ENCODE data around the gene PAM. TPM values are rescaled to one million over a fixed set of nuclear protein-coding genes. Genes with fewer than 3 reads are reported as not detected.

Gene PAM
- total RNA-seq, 4 donors from 2014 or later, result 102 to 210 (median 172) TPM

GRCh38 chr5:102833146-102833545 lies 78.0 kb downstream of the PAM start:
- no peak overlapping the region for H3K4me3 ChIP-seq
- peaks cover 44 to 48% of the 10 kb centered on the region in 2 donors for H3K4me1 ChIP-seq
- in situ Hi-C loops (cut with MboI; ENCODE audit: low sequenced_read_pairs in 4 of 4), result no loop called here
- TF ChIP-seq CTCF (IDR thresholded peaks at IDR 0.05 in 4 of 5, conservative IDR thresholded peaks at IDR 0.05 in 1 of 5) (no peak), POLR2A (IDR thresholded peaks at IDR 0.05) (no peak)
- ATAC-seq (no peak), DNase-seq (no peak)
- intact Hi-C loops (cut with DNase I; ENCODE audit: low total_unique reads), result no loop called here
- H3K27ac ChIP-seq, result no peak overlapping the region
- no peaks in the 10 kb centered on the region for H3K36me3 ChIP-seq
- no peaks in the 10 kb centered on the region for H3K27me3 ChIP-seq
- no peaks in the 10 kb centered on the region for H3K9me3 ChIP-seq

GRCh38 chr5:102834438-102834964 lies 79.4 kb downstream of the PAM start:
- H3K4me1 ChIP-seq, result peaks cover 44 to 48% of the 10 kb centered on the region in 2 donors
- no peak overlapping the region for H3K4me3 ChIP-seq
- in situ Hi-C loops (cut with MboI; ENCODE audit: low sequenced_read_pairs in 4 of 4) (no loop called here), intact Hi-C loops (cut with DNase I; ENCODE audit: low total_unique reads) (no loop called here)
- no peak overlapping the region for H3K27ac ChIP-seq
- no peaks in the 10 kb centered on the region for H3K27me3 ChIP-seq
- TF ChIP-seq CTCF (IDR thresholded peaks at IDR 0.05 in 4 of 5, conservative IDR thresholded peaks at IDR 0.05 in 1 of 5) (no peak), POLR2A (IDR thresholded peaks at IDR 0.05) (no peak)
- no peaks in the 10 kb centered on the region for H3K9me3 ChIP-seq
- no peaks in the 10 kb centered on the region for H3K36me3 ChIP-seq
- ATAC-seq (no peak), DNase-seq (no peak)

GRCh38 chr5:102835717-102836116 lies 80.6 kb downstream of the PAM start:
- Histone ChIP-seq H3K4me1 (peaks cover 39 to 48% of the 10 kb centered on the region in 2 donors), H3K4me3 (no peak overlapping the region), H3K27me3 (no peaks in the 10 kb centered on the region), H3K9me3 (no peaks in the 10 kb centered on the region), H3K27ac (no peak overlapping the region), H3K36me3 (no peaks in the 10 kb centered on the region)
- no peak for ATAC-seq
- intact Hi-C loops (cut with DNase I; ENCODE audit: low total_unique reads), result no loop called here
- no peak for DNase-seq
- in situ Hi-C loops (cut with MboI; ENCODE audit: low sequenced_read_pairs in 4 of 4), result no loop called here
- no peak for TF ChIP-seq POLR2A (IDR thresholded peaks at IDR 0.05)

- Histone ChIP-seq H3K36me3 (no peaks in the 10 kb centered on the region), H3K9me3 (no peaks in the 10 kb centered on the region), H3K4me1 (peaks cover 11% of the 10 kb centered on the region in 2 donors), H3K27ac (no peak overlapping the region), H3K27me3 (no peaks in the 10 kb centered on the region), H3K4me3 (no peak overlapping the region)
- in situ Hi-C loops (cut with MboI; ENCODE audit: low sequenced_read_pairs in 4 of 4), result no loop called here
- intact Hi-C loops (cut with DNase I; ENCODE audit: low total_unique reads), result no loop called here
- DNase-seq (no peak), ATAC-seq (no peak)
- TF ChIP-seq POLR2A (IDR thresholded peaks at IDR 0.05) (no peak), CTCF (IDR thresholded peaks at IDR 0.05 in 4 of 5, conservative IDR thresholded peaks at IDR 0.05 in 1 of 5) (no peak)
Measured at GRCh38 chr5:102841021-102841420, 85.9 kb downstream of the PAM start.

- no peaks in the 10 kb centered on the region for H3K9me3 ChIP-seq
- in situ Hi-C loops (cut with MboI; ENCODE audit: low sequenced_read_pairs in 4 of 4) (no loop called here), intact Hi-C loops (cut with DNase I; ENCODE audit: low total_unique reads) (no loop called here)
- DNase-seq, result no peak
- no peak for ATAC-seq
- H3K27me3 ChIP-seq, result no peaks in the 10 kb centered on the region
- TF ChIP-seq CTCF (IDR thresholded peaks at IDR 0.05 in 4 of 5, conservative IDR thresholded peaks at IDR 0.05 in 1 of 5), result no peak
- TF ChIP-seq POLR2A (IDR thresholded peaks at IDR 0.05), result no peak
- H3K27ac ChIP-seq, result no peak overlapping the region
- no peaks in the 10 kb centered on the region for H3K36me3 ChIP-seq
- no peak overlapping the region for H3K4me3 ChIP-seq
- H3K4me1 ChIP-seq, result no peaks in the 10 kb centered on the region
Measured at GRCh38 chr5:102843997-102844396, 88.9 kb downstream of the PAM start.
